A673 (cell line): Measurements from ENCODE around the gene COX6B2. TPM values are rescaled to one million over a fixed set of nuclear protein-coding genes. Genes with fewer than 3 reads are reported as not detected.
A peak's percentile ranks its signal among the peaks of the same experiment; 100 is the strongest.

Experiments
- BruUV-seq: library from RNA; stranded (reverse); fragments of 400-500 nt; replicated peaks from 2 replicates; lab custom pipeline; 2021; lab: Mats Ljungman, UMichigan
- CTCF ChIA-PET: fragments of 300-600 bp; sonication (Branson Sonifier 250); formaldehyde crosslinking; loops from one replicate; lab custom pipeline; 2022; ENCODE audit warnings: antibody characterized with exemption; lab: Charles Lee
- POLR2A ChIA-PET: fragments of 300-600 bp; sonication (Branson Sonifier 250); formaldehyde crosslinking; loops from one replicate; lab custom pipeline; 2022; ENCODE audit warnings: antibody characterized with exemption; ENCODE audit not compliant: low non-redundant PET; lab: Charles Lee
- DNase-seq: peaks from one replicate; pipeline ENCODE4 v3.0.0-alpha.2; 2015; ENCODE audit warnings: low spot score
- H3K27ac ChIP-seq: fragments of 200-600 bp; sonication (generic); 2 replicates; pipeline ENCODE4 v1.5.1; 2016; ENCODE audit warnings: mixed run types, low read depth, mild to moderate bottlenecking, mixed read lengths, antibody characterized with exemption, low read length; ENCODE audit not compliant: poor library complexity, severe bottlenecking
- H3K27me3 ChIP-seq: fragments of 200-600 bp; sonication (generic); replicated peaks from 2 replicates; pipeline ENCODE4 v1.6.1; 2017; ENCODE audit warnings: mixed run types, low read depth, mild to moderate bottlenecking, mixed read lengths, antibody characterized with exemption, low read length; ENCODE audit not compliant: insufficient read depth, poor library complexity
- H3K36me3 ChIP-seq: fragments of 200-600 bp; sonication (generic); 2 replicates; pipeline ENCODE4 v1.6.1; 2016; ENCODE audit warnings: mixed run types, mild to moderate bottlenecking, mixed read lengths, antibody characterized with exemption, low read length; ENCODE audit not compliant: insufficient read depth, poor library complexity, severe bottlenecking
- H3K4me1 ChIP-seq: fragments of 200-600 bp; sonication (generic); 2 replicates; pipeline ENCODE4 v1.6.1; 2017; ENCODE audit warnings: mixed run types, mild to moderate bottlenecking, mixed read lengths, antibody characterized with exemption, low read length; ENCODE audit not compliant: insufficient read depth, poor library complexity, severe bottlenecking
- H3K4me3 ChIP-seq: fragments of 200-600 bp; sonication (generic); 2 replicates; pipeline ENCODE4 v1.5.1; 2016; ENCODE audit warnings: low read depth, mixed run types, mild to moderate bottlenecking, mixed read lengths, low read length; ENCODE audit not compliant: poor library complexity, severe bottlenecking
- H3K9me3 ChIP-seq: fragments of 200-600 bp; sonication (generic); 2 replicates; pipeline ENCODE4 v1.6.1; 2016; ENCODE audit warnings: mixed run types, low read depth, mild to moderate bottlenecking, mixed read lengths, antibody characterized with exemption, low read length; ENCODE audit not compliant: poor library complexity, severe bottlenecking
- EZH2 ChIP-seq: fragments of 200-600 bp; sonication (generic); IDR thresholded peaks from 2 replicates; pipeline ENCODE4 v1.6.1; 2017; ENCODE audit warnings: borderline replicate concordance, low read depth, mild to moderate bottlenecking, mixed read lengths, antibody characterized with exemption, low read length; ENCODE audit not compliant: poor library complexity, severe bottlenecking
- intact Hi-C: fragments of 100-400 bp; cut with micrococcal nuclease; formaldehyde crosslinking; loops from one replicate; pipeline ENCODE4 v1.10.0; 2022; ENCODE audit not compliant: unreplicated experiment
- total RNA-seq: library from RNA; stranded (reverse); gene quantifications from 2 replicates; pipeline ENCODE4 v1.2.3, GENCODE V29; 2021
- TF ChIP-seq, protein P1 (sequence below): fragments of 300-800, 200-600 bp; sonication (generic); conservative IDR thresholded peaks from 2 replicates; pipeline ENCODE4 v1.5.1; 2017; ENCODE audit warnings: low read depth, mild to moderate bottlenecking, antibody characterized with exemption, low read length, moderate library complexity, mixed read lengths

COX6B2 gene
- total RNA-seq, 1 experiment from 2014 or later = not detected

DNA sequence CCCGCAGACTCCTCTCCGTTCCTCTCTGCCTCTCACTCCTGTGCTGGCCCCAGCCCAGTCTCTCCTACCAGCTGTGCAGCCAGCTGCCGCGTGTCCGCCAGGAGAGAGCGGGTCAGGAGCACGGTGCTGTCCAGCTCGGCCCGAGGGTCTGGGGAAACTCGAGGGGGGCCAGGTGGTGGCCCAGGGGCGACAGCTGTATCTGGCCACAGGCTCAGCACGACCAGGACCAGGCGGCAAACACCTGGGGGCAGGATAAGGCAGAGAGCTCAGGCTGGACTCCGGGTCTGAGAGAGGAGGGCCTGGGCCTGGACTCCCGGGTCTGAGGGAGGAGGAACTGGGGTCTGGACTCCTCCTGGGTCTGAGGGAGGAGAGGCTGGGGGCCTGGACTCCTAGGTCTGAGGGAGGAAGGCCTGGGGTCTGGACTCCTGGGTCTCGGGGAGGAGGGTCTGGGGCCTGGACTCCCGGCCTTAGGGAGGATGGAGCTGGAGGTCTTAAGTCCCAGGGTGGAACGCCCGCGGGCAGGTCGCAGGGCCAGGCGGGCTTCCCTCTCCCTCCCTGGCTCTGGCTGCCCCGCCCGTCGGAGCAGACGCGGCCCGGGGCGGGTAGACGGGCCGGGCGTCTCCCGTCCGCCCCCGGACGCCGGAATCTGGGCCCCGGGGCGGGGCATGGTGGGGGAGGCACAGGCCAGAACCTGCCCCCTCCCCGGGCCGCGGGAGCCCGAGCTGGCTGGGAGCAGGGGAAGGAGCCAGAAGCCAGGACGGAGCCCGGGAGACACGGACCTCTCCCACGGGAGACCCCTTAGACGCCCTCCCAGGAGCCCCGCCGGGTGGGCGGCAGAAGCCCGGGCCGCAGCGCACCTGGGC, 14.4 kb upstream of the COX6B2 start:
- intact Hi-C loops = no loop called here
- H3K4me1 ChIP-seq = no peaks in the 10 kb centered on the region
- no peak for DNase-seq
- ChIA-PET POLR2A (no interaction called here), CTCF (interaction anchor here (0.6 to 0.7 kb wide), 2 partner anchors 164 to 209 kb away, joined by 4 to 10 read pairs; no protein-coding TSS in a partner anchor)
- H3K27me3 ChIP-seq = peaks cover 15% of the 10 kb centered on the region
- BruUV-seq = no TSS peak
- TF ChIP-seq EZH2 = no peak
- TF ChIP-seq, protein P1, sequence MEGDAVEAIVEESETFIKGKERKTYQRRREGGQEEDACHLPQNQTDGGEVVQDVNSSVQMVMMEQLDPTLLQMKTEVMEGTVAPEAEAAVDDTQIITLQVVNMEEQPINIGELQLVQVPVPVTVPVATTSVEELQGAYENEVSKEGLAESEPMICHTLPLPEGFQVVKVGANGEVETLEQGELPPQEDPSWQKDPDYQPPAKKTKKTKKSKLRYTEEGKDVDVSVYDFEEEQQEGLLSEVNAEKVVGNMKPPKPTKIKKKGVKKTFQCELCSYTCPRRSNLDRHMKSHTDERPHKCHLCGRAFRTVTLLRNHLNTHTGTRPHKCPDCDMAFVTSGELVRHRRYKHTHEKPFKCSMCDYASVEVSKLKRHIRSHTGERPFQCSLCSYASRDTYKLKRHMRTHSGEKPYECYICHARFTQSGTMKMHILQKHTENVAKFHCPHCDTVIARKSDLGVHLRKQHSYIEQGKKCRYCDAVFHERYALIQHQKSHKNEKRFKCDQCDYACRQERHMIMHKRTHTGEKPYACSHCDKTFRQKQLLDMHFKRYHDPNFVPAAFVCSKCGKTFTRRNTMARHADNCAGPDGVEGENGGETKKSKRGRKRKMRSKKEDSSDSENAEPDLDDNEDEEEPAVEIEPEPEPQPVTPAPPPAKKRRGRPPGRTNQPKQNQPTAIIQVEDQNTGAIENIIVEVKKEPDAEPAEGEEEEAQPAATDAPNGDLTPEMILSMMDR = no peak
- H3K9me3 ChIP-seq = no peaks in the 10 kb centered on the region
- H3K27ac ChIP-seq = no peak overlapping the region
- H3K4me3 ChIP-seq = peak overlapping the region; percentile 27
- no peaks in the 10 kb centered on the region for H3K36me3 ChIP-seq

DNA sequence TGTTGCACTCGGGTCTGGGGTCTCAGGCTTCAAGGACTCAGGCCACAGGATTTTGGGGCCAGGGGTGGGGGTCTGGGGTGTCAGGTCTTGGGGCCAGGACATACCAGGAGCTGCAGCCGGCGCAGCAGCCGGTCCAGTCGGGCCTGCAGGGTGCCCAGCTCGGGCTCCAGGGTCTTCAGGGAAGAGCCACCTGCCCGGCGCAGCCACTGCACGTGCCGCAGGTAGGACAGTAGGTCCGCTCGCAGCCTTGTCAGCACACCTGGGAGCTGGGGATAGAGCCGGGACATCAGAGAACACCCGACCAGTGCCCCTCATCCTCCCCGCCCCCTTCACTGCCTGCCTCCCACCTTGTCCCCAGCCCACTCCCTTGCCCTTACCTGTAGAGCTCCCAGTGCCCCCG, 13.6 kb upstream of the COX6B2 start:
- peaks cover 15% of the 10 kb centered on the region for H3K27me3 ChIP-seq
- no peak for TF ChIP-seq EZH2
- TF ChIP-seq, protein P1 = no peak
- intact Hi-C loops = no loop called here
- H3K4me3 ChIP-seq = no peak overlapping the region
- H3K27ac ChIP-seq = no peak overlapping the region
- H3K9me3 ChIP-seq = no peaks in the 10 kb centered on the region
- DNase-seq = no peak
- ChIA-PET CTCF (interaction anchor here (0.7 kb wide), 1 partner anchor 209 kb away, joined by 4 read pairs; no protein-coding TSS in a partner anchor), POLR2A (no interaction called here)
- H3K4me1 ChIP-seq = no peaks in the 10 kb centered on the region
- BruUV-seq = no TSS peak
- no peaks in the 10 kb centered on the region for H3K36me3 ChIP-seq

DNA sequence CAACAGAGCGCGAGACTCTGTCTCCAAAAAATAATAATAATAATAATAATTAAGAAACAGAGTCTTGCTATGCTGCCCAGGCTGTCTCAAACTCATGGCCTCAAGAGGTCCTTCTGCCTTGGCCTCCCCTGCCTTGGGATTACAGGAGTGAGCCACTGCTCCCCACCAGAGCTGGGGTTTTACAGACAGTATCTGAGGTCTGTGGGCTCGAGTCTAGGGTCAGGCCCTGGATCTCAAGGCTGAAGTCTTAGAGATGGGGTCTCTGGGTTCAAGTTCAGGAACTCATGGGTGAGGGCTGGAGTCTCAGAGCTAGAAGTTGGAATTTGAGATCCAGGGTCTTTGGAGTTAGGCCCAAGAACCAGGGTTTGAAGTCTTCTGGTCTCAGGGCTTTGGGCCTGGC, 12.3 kb upstream of the COX6B2 start:
- H3K4me3 ChIP-seq = no peak overlapping the region
- POLR2A ChIA-PET = interaction anchor here (0.6 kb wide), 1 partner anchor 249 kb away, joined by 5 read pairs; no protein-coding TSS in a partner anchor

More for the DNA sequence above, 12.3 kb upstream of the COX6B2 start:
- intact Hi-C loops = no loop called here
- no peak overlapping the region for H3K27ac ChIP-seq
- no peaks in the 10 kb centered on the region for H3K4me1 ChIP-seq
- peaks cover 15% of the 10 kb centered on the region for H3K27me3 ChIP-seq
- H3K36me3 ChIP-seq = no peaks in the 10 kb centered on the region
- CTCF ChIA-PET = no interaction called here
- H3K9me3 ChIP-seq = no peaks in the 10 kb centered on the region
- BruUV-seq = no TSS peak
- no peak for DNase-seq
- TF ChIP-seq EZH2 = no peak
- TF ChIP-seq, protein P1 = no peak
